ENCODE measurements around the gene SIX3.

The SIX3 gene

GRCh38 chr2:44944102-44944951 lies 2.8 kb downstream of the SIX3 start:
- peak; percentile 32 for DNase-seq

- DNase-seq, result no peak
Observed at GRCh38 chr2:44944952-44945612, 3.6 kb downstream of the SIX3 start.

GRCh38 chr2:44945676-44946371 lies 4.3 kb downstream of the SIX3 start:
- DNase-seq, result no peak

GRCh38 chr2:44946372-44947027 lies 5.0 kb downstream of the SIX3 start:
- no peak for DNase-seq

- DNase-seq, result no peak
Observed at GRCh38 chr2:44947028-44947375, 5.5 kb downstream of the SIX3 start.

GRCh38 chr2:44948565-44949328 lies 7.2 kb downstream of the SIX3 start:
- no peak for DNase-seq

GRCh38 chr2:44949329-44950151 lies 8.0 kb downstream of the SIX3 start:
- DNase-seq, result peak; percentile 70

- DNase-seq, result no peak
Observed at GRCh38 chr2:44950646-44951045, 9.1 kb downstream of the SIX3 start.

- DNase-seq, result no peak
Observed at GRCh38 chr2:44951124-44951523, 9.6 kb downstream of the SIX3 start.

- DNase-seq, result peak; percentile 53
Observed at GRCh38 chr2:44951714-44952113, 10.2 kb downstream of the SIX3 start.

- peak; percentile 93 for DNase-seq
Observed at GRCh38 chr2:44952143-44952805, 10.8 kb downstream of the SIX3 start.

- peak; percentile 70 for DNase-seq
Observed at GRCh38 chr2:44952806-44953498, 11.4 kb downstream of the SIX3 start.

GRCh38 chr2:44953499-44953883 lies 12.0 kb downstream of the SIX3 start:
- no peak for DNase-seq

GRCh38 chr2:44954447-44954888 lies 13.0 kb downstream of the SIX3 start:
- peak; percentile 36 for DNase-seq

- peak; percentile 61 for DNase-seq
Observed at GRCh38 chr2:44954889-44955592, 13.5 kb downstream of the SIX3 start.

GRCh38 chr2:44955593-44956392 lies 14.3 kb downstream of the SIX3 start:
- DNase-seq, result peak; percentile 86

- no peak for DNase-seq
Observed at GRCh38 chr2:44956843-44957242, 15.3 kb downstream of the SIX3 start.

- DNase-seq, result no peak
Observed at GRCh38 chr2:44957656-44958327, 16.3 kb downstream of the SIX3 start.

Measured in DMS53 (cell line).